Hepatocyte (in vitro differentiated cells): ENCODE results near the gene PDE8B. TPM values are rescaled to one million over a fixed set of nuclear protein-coding genes. Genes with fewer than 3 reads are reported as not detected.

Source experiments
- DNase-seq: peaks from one replicate; pipeline ENCODE4 v3.0.0-alpha.2; 2016; ENCODE audit warnings: low spot score
- H2AFZ ChIP-seq: fragments of 200-600 bp; sonication (generic); 2 replicates; pipeline ENCODE4 v1.6.0; 2016; ENCODE audit warnings: antibody characterized with exemption, mild to moderate bottlenecking
- H3K27ac ChIP-seq: fragments of 200-600 bp; sonication (generic); 2 replicates; pipeline ENCODE4 v1.5.1; 2016; ENCODE audit warnings: mild to moderate bottlenecking
- H3K27me3 ChIP-seq: fragments of 200-600 bp; sonication (generic); 2 replicates; pipeline ENCODE4 v1.6.1; 2016
- H3K36me3 ChIP-seq: fragments of 200-600 bp; sonication (generic); replicated peaks from 2 replicates; pipeline ENCODE4 v1.5.1; 2016; ENCODE audit warnings: low read depth; ENCODE audit not compliant: insufficient read depth
- H3K4me1 ChIP-seq: fragments of 200-600 bp; sonication (generic); 2 replicates; pipeline ENCODE4 v1.5.1; 2016; ENCODE audit warnings: mild to moderate bottlenecking, moderate library complexity; ENCODE audit not compliant: insufficient read depth
- H3K4me2 ChIP-seq: fragments of 200-600 bp; sonication (generic); 2 replicates; pipeline ENCODE4 v1.6.0; 2016
- H3K4me3 ChIP-seq: fragments of 200-600 bp; sonication (generic); 2 replicates; pipeline ENCODE4 v1.5.1; 2016; ENCODE audit warnings: mild to moderate bottlenecking
- H3K79me2 ChIP-seq: fragments of 200-600 bp; sonication (generic); 2 replicates; pipeline ENCODE4 v1.6.0; 2017; ENCODE audit warnings: mild to moderate bottlenecking
- H3K9me2 ChIP-seq: fragments of 200-600 bp; sonication (generic); replicated peaks from 2 replicates; pipeline ENCODE4 v1.6.0; 2017; ENCODE audit warnings: mild to moderate bottlenecking; ENCODE audit not compliant: insufficient read depth
- H3K9me3 ChIP-seq: fragments of 200-600 bp; sonication (generic); 2 replicates; pipeline ENCODE4 v1.5.1; 2016; ENCODE audit warnings: low read depth, mild to moderate bottlenecking
- H4K20me1 ChIP-seq: fragments of 200-600 bp; sonication (generic); 2 replicates; pipeline ENCODE4 v1.6.0; 2016; ENCODE audit warnings: mild to moderate bottlenecking; ENCODE audit not compliant: insufficient read depth, poor library complexity, severe bottlenecking
- CTCF ChIP-seq: fragments of 200-600 bp; sonication (generic); IDR thresholded peaks from 2 replicates; pipeline ENCODE4 v1.5.1; 2016; ENCODE audit warnings: antibody characterized with exemption, mild to moderate bottlenecking; ENCODE audit not compliant: poor library complexity
- EZH2 ChIP-seq: fragments of 200-600 bp; sonication (generic); IDR thresholded peaks from 2 replicates; pipeline ENCODE4 v1.6.1; 2016; ENCODE audit warnings: antibody characterized with exemption, mild to moderate bottlenecking, borderline replicate concordance
- EZH2phosphoT487 ChIP-seq: fragments of 200-600 bp; sonication (generic); IDR thresholded peaks from one replicate; pipeline ENCODE4 v1.6.1; 2018; ENCODE audit warnings: antibody characterized with exemption, mild to moderate bottlenecking, low read depth, moderate library complexity; ENCODE audit not compliant: unreplicated experiment, severe bottlenecking
- WGBS: methylation state at CpG from one replicate; pipeline ENCODE4 v1.1.6; 2016; ENCODE audit warnings: low lambda C conversion rate; ENCODE audit errors: missing lambda C conversion rate; 5-methylcytosine and 5-hydroxymethylcytosine counted together
- polyA plus RNA-seq: library from polyadenylated mRNA; unstranded; fragments of >200 nt; fragmentation: Nextera tagmentation; extraction: Ambion mirVana; gene quantifications from 2 replicates; pipeline ENCODE4 v1.2.1, GENCODE V29; 2016
- total RNA-seq: library from RNA; depleted of rRNA; stranded (reverse); fragments of >200 nt; gene quantifications from 2 replicates; pipeline ENCODE4 v1.2.3, GENCODE V29; 2014

Gene PDE8B
- total and polyA plus RNA-seq, 2 experiments from 2014 or later, result 8.3 to 9.2 TPM

- H2AFZ ChIP-seq, result no peak overlapping the region
- no peaks in the 10 kb centered on the region for H3K9me3 ChIP-seq
- H3K4me3 ChIP-seq, result no peak overlapping the region
- H3K4me1 ChIP-seq, result no peaks in the 10 kb centered on the region
- no peaks in the 10 kb centered on the region for H4K20me1 ChIP-seq
- no peak overlapping the region for H3K27ac ChIP-seq
- no peaks in the 10 kb centered on the region for H3K9me2 ChIP-seq
- TF ChIP-seq EZH2phosphoT487 (no peak), CTCF (no peak), EZH2 (no peak)
- no peaks in the 10 kb centered on the region for H3K27me3 ChIP-seq
- H3K4me2 ChIP-seq, result no peak overlapping the region
- 76% methylated on average over 4 of the region's 4 CpGs for WGBS
- no peaks in the 10 kb centered on the region for H3K79me2 ChIP-seq
- no peaks in the 10 kb centered on the region for H3K36me3 ChIP-seq
- no peak for DNase-seq
Observed at GRCh38 chr5:77250021-77250420, 39.5 kb downstream of the PDE8B start.

- TF ChIP-seq EZH2 (no peak), EZH2phosphoT487 (no peak), CTCF (no peak)
- Histone ChIP-seq H3K27ac (no peak overlapping the region), H2AFZ (no peak overlapping the region), H3K9me3 (no peaks in the 10 kb centered on the region), H3K4me3 (no peak overlapping the region), H3K79me2 (no peaks in the 10 kb centered on the region), H3K27me3 (no peaks in the 10 kb centered on the region), H3K4me1 (no peaks in the 10 kb centered on the region), H3K4me2 (no peak overlapping the region), H3K36me3 (no peaks in the 10 kb centered on the region), H3K9me2 (no peaks in the 10 kb centered on the region), H4K20me1 (no peaks in the 10 kb centered on the region)
- 81% methylated on average over 3 of the region's 3 CpGs for WGBS
- DNase-seq, result no peak
Observed at GRCh38 chr5:77251921-77252320, 41.4 kb downstream of the PDE8B start.

- H3K4me2 ChIP-seq, result no peak overlapping the region
- H3K36me3 ChIP-seq, result no peaks in the 10 kb centered on the region
- TF ChIP-seq EZH2 (no peak), CTCF (no peak), EZH2phosphoT487 (no peak)
- no peak for DNase-seq
- H3K4me3 ChIP-seq, result no peak overlapping the region
- H3K9me2 ChIP-seq, result no peaks in the 10 kb centered on the region
- no peaks in the 10 kb centered on the region for H4K20me1 ChIP-seq
- H2AFZ ChIP-seq, result no peak overlapping the region
- 95% methylated on average over 6 of the region's 6 CpGs for WGBS
- no peaks in the 10 kb centered on the region for H3K27me3 ChIP-seq
- no peak overlapping the region for H3K27ac ChIP-seq
- no peaks in the 10 kb centered on the region for H3K4me1 ChIP-seq
- no peaks in the 10 kb centered on the region for H3K9me3 ChIP-seq
- no peaks in the 10 kb centered on the region for H3K79me2 ChIP-seq
Observed at GRCh38 chr5:77255617-77256016, 45.1 kb downstream of the PDE8B start.

GRCh38 chr5:77256406-77256805 is 45.9 kb downstream of the PDE8B start:
- Histone ChIP-seq H3K9me2 (no peaks in the 10 kb centered on the region), H3K27ac (no peak overlapping the region), H3K4me1 (no peaks in the 10 kb centered on the region), H3K27me3 (no peaks in the 10 kb centered on the region), H3K36me3 (no peaks in the 10 kb centered on the region), H4K20me1 (no peaks in the 10 kb centered on the region), H3K4me2 (no peak overlapping the region), H2AFZ (no peak overlapping the region), H3K9me3 (no peaks in the 10 kb centered on the region), H3K4me3 (no peak overlapping the region), H3K79me2 (no peaks in the 10 kb centered on the region)
- 100% methylated on average over 1 of the region's 1 CpG for WGBS
- no peak for DNase-seq
- TF ChIP-seq EZH2phosphoT487, result no peak
- TF ChIP-seq CTCF, result no peak
- TF ChIP-seq EZH2, result no peak
